GM19328 (cell line): ENCODE results near the gene ZWINT.

Experiments used
- ATAC-seq: cut with Tn5 transposase; IDR thresholded peaks from one replicate; pipeline ENCODE4 v1.9.1; 2021; ENCODE audit warnings: mild to moderate bottlenecking, moderate library complexity; ENCODE audit not compliant: unreplicated experiment

The ZWINT gene

DNA sequence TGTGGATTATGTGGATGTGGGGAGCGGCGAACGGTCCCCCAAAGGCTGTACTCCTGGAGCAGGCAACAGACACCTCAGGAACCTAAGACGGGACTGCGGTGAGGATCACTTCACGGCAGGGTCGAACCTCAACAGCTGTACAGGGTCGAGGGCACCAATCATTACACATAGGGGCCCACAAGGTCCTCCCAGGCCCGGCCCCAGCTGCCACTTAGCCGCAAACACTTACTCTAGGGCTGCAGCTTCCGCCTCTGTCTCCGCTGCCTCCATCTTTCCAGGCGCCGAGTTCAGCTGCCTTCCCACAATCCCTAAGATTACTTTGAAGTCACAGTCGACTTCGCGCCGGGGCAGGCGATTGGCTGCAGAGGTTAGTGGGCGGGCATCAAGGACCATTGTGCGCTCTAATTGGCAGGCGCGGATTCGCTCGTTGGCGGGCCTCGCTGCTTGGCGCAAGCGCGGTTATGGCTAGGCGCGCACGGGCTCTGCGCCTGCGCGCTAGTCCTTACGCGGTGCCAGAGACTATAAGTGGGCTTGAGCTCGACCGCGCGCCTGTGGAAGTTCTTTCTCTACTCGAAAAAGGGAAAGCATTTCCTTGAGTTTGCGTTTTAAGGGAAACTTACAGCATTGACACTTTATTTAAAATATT, at the start of gene ZWINT:
Gene ZWINT (minus strand): TSS at position 293 of the 646 bp plus-strand sequence. CDS start 23 bp downstream, at position 270.
- peak; percentile 99 for ATAC-seq

DNA sequence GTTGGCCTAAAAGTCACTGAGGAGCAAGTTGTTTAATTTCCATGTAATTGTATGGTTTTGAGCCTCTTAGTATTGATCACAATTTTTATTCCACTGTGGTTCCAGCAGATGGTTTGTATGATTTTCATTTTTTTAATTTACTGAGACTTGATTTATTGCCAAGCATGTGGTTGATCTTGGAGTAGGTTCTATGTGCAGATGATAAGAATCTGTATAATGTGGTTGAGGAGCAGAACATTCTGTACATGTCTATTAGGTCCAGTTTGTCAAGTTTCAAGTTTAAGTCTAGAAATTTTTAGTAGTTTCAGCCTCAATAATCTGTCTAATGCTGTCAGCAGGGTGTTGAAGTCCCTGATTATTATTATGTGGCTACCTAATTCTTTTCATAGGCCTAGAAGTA, 22.7 kb upstream of the ZWINT start:
- ATAC-seq, result no peak

- ATAC-seq, result no peak
These were observed 9.4 kb upstream of the ZWINT start for GRCh38 chr10:56370217-56371113.

GRCh38 chr10:56360583-56360966, 484 bp downstream of the ZWINT start:
- no peak for ATAC-seq

DNA sequence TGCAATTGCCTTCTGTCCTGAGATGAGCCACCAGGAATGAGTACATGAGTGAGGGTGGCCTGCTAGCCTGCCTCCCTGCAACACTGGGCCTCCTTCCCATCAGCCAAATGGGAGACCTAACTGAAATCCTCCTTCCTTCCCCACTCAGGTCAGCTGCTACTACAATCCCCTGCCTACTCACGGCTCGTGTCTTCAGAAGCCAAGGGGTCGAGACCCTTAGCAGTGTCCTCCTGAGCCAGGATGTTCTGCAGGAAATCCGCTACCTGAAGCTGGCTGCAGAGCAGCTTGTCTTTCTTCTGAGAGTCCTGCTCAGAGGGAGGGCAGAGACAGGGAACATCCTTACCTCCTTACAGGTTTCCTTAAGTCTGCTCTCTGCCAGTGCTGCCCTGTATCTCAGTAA, 1.2 kb downstream of the ZWINT start:
- no peak for ATAC-seq

- no peak for ATAC-seq
These were observed 4.0 kb downstream of the ZWINT start for GRCh38 chr10:56357018-56357417.

- no peak for ATAC-seq
These were observed 9.0 kb downstream of the ZWINT start for GRCh38 chr10:56351909-56352630.

GRCh38 chr10:56349611-56350010, 11.4 kb downstream of the ZWINT start:
- ATAC-seq, result no peak

- no peak for ATAC-seq
These were observed 13.0 kb downstream of the ZWINT start for GRCh38 chr10:56348101-56348500.

- no peak for ATAC-seq
These were observed 14.1 kb downstream of the ZWINT start for GRCh38 chr10:56346845-56347415.

- ATAC-seq, result no peak
These were observed 19.4 kb downstream of the ZWINT start for GRCh38 chr10:56341612-56342011.

DNA sequence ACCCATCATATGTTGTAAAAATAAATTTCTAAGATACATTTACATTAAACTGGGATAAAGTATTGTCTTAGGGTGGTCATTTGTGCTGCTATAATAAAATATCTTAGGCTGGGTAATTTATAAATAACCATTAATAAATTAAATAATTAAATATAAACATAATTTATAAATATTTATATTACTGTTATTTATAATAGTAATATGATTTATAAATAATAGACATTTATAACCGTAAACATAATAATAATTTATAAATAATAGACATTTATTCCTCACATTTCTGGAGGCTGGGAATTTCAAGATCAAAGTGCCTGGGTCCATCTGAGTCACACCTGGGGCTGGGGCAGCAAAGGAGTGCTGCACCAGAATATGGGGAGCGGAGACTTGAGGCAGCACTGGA, 31.1 kb downstream of the ZWINT start:
- ATAC-seq, result no peak

DNA sequence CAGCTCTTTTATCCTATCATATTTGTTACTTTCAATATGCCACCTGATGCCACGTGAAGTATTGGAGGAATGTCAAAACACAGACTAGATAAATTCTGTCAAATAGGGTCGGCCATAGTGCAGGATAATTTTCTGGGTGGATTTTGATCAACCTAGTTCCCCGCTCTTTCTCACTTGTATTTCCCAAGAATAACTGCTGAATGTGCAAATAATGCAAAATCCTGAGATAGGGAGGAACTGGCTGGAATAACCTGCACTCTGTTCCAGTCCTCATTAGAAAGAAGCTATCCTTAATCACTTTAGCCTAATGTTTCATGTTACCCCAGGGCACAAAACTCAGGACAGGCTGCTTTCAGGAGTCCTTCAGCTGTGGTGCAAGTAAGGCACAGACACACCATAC, 33.9 kb downstream of the ZWINT start:
- no peak for ATAC-seq

DNA sequence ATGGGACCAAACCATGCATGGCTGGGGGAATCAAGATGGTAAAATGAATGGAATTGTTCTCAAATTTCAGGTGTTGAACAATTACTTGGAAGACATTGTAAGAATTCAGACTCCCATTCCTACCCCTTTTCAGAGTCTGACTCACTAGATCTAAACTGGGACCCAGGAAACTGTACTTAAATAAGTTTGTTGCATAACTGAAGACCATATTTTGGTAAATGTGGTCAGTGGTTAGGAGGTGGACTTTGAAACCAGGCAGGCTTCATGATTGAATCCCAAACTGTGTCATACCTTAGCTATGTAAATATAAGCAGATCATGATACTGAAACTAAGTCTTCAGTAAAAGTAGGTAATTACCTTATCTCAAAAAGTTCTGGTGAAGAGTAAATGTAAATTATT, 41.7 kb downstream of the ZWINT start:
- peak; percentile 80 for ATAC-seq

DNA sequence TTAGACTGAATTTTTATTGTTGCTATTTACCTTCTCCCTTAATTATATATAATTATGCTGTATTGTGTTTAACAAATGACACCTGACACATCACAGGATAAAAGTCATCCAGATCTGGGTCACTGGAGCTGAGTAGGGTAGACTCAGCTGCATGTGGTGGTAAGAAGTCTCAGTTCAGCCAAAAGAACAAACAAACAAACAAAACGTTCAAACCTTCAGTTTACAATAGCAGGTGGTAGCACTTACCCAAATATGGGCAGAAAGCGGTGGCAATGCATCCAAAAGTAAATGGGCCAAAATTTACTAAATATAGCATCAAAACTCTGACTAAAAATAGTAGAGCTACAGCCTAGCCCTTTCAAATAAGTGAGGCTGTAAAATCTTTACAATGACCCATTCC, 42.2 kb downstream of the ZWINT start:
- ATAC-seq, result peak; percentile 12

DNA sequence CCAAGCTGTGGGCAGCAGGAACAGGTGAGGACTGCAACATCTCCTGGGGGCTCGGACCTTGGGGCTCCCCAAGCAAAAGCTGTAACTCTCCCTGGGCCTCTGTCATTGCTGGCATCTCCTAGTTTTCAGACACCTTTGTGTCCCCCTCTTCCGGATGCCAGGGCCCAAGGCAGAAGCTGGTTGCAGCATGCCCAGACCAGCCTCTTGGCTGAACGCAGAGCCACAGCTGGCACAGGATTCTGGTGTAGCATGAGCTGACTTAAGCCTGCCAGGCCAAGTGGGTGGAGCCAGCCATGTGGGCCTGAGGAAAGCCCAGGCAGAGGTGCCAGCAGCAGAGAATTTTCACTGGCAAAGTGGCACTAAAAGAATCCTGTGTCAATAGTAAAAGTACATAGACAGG, 43.5 kb downstream of the ZWINT start:
- ATAC-seq, result no peak

DNA sequence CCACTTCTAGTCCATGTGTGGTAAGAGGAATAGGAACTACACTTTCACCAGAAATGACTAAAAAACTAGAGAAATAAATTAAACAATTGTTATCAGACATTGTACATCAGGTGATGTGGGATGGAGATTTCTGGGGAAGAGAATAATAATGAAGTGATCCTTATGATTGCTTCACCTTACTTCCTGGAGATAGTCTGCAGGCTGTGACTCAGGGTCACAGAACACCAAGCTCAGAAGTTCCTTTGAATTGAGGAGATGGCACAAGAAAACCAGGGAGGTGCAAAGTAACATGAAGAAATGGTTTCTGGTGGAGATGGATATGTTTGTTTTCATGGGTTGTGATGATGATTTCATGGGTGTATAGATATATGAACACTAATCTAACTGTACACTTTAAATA, 44.5 kb downstream of the ZWINT start:
- no peak for ATAC-seq
